Body of pancreas (tissue), 4 donors: Measurements from ENCODE around the gene HIF3A.

Source experiments
- POLR2A ChIP-seq, 3 donors: fragments of 450-650 bp; IDR thresholded peaks; one replicate each; pipeline ENCODE4 v1.6.1; 2016; ENCODE audit warnings: antibody characterized with exemption in 3 of 3, mild to moderate bottlenecking in 2 of 3
- TF ChIP-seq, protein P1 (sequence below), 7 experiments: fragments of 450-650 bp in 4 of 7; fragments of 200-600 bp in 3 of 7; sonication (generic) in 3 of 7; IDR thresholded peaks; one replicate each; pipeline ENCODE4 v1.5.1; 2016 to 2019; ENCODE audit warnings: antibody characterized with exemption in 7 of 7

DNA sequence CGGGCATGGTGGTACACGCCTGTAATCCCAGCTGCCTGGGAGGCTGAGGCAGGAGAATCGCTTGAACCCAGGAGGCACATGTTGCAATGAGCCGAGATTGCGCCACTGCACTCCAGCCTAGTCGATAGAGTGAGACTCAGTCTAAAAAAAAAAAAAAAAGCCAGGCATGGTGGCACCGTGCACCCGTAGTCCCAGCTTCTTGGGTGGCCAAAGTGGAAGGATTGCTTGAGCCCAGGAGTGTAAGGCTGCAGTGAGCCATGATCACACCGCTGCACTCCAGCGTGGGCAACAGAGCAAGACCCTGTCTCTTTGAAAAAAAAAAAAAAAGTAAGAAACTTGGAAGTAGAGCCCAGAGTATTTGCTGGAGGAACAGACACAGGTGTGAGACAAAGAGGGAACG, 88.8 kb downstream of the HIF3A start:
- TF ChIP-seq, protein P1, sequence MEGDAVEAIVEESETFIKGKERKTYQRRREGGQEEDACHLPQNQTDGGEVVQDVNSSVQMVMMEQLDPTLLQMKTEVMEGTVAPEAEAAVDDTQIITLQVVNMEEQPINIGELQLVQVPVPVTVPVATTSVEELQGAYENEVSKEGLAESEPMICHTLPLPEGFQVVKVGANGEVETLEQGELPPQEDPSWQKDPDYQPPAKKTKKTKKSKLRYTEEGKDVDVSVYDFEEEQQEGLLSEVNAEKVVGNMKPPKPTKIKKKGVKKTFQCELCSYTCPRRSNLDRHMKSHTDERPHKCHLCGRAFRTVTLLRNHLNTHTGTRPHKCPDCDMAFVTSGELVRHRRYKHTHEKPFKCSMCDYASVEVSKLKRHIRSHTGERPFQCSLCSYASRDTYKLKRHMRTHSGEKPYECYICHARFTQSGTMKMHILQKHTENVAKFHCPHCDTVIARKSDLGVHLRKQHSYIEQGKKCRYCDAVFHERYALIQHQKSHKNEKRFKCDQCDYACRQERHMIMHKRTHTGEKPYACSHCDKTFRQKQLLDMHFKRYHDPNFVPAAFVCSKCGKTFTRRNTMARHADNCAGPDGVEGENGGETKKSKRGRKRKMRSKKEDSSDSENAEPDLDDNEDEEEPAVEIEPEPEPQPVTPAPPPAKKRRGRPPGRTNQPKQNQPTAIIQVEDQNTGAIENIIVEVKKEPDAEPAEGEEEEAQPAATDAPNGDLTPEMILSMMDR (IDR thresholded peaks at IDR 0.05): no peak
- no peak for TF ChIP-seq POLR2A (IDR thresholded peaks at IDR 0.05)
